Calu3 (cell line): ENCODE data around the gene SPTBN2. TPM values are rescaled to one million over a fixed set of nuclear protein-coding genes. Genes with fewer than 3 reads are reported as not detected.

Experiments used
- BruUV-seq: library from RNA; stranded (reverse); fragments of 400-500 nt; replicated peaks from 2 replicates; lab custom pipeline; 2021; lab: Mats Ljungman, UMichigan
- CTCF ChIA-PET: fragments of 300-600 bp; sonication (Branson Sonifier 250); formaldehyde crosslinking; loops from one replicate; lab custom pipeline; 2022; ENCODE audit warnings: antibody characterized with exemption; lab: Charles Lee
- DNase-seq: peaks from one replicate; pipeline ENCODE4 v3.0.0; 2022
- H3K27ac Mint-ChIP-seq: one replicate; pipeline ENCODE4 v1.8.0; 2022; ENCODE audit warnings: mixed read lengths; ENCODE audit not compliant: unreplicated experiment
- H3K27me3 Mint-ChIP-seq: one replicate; pipeline ENCODE4 v1.8.0; 2022; ENCODE audit warnings: mixed read lengths; ENCODE audit not compliant: unreplicated experiment
- H3K36me3 Mint-ChIP-seq: one replicate; pipeline ENCODE4 v1.8.0; 2022; ENCODE audit warnings: mild to moderate bottlenecking, moderate library complexity, mixed read lengths; ENCODE audit not compliant: insufficient read depth, unreplicated experiment
- H3K4me1 Mint-ChIP-seq: one replicate; pipeline ENCODE4 v1.8.0; 2022; ENCODE audit warnings: mild to moderate bottlenecking, low read depth, mixed read lengths; ENCODE audit not compliant: unreplicated experiment
- H3K4me3 Mint-ChIP-seq: one replicate; pipeline ENCODE4 v1.8.0; 2022; ENCODE audit warnings: mild to moderate bottlenecking, low read depth, moderate library complexity, mixed read lengths; ENCODE audit not compliant: unreplicated experiment
- H3K9me3 Mint-ChIP-seq: one replicate; pipeline ENCODE4 v1.8.0; 2022; ENCODE audit warnings: low read depth, mixed read lengths; ENCODE audit not compliant: unreplicated experiment
- intact Hi-C: fragments of 100-400 bp; cut with micrococcal nuclease; formaldehyde crosslinking; loops from one replicate; pipeline ENCODE4 v1.10.0; 2022; ENCODE audit not compliant: unreplicated experiment
- total RNA-seq: library from RNA; stranded (reverse); gene quantifications from 2 replicates; pipeline ENCODE4 v1.2.3, GENCODE V29; 2022
- TF ChIP-seq, protein P1 (sequence below): fragments of 200-600 bp; IDR thresholded peaks from one replicate; pipeline ENCODE4 v1.8.0; 2022; ENCODE audit warnings: antibody characterized with exemption; ENCODE audit not compliant: unreplicated experiment

SPTBN2 gene
- total RNA-seq, 1 experiment from 2014 or later, result 41.3 TPM

DNA sequence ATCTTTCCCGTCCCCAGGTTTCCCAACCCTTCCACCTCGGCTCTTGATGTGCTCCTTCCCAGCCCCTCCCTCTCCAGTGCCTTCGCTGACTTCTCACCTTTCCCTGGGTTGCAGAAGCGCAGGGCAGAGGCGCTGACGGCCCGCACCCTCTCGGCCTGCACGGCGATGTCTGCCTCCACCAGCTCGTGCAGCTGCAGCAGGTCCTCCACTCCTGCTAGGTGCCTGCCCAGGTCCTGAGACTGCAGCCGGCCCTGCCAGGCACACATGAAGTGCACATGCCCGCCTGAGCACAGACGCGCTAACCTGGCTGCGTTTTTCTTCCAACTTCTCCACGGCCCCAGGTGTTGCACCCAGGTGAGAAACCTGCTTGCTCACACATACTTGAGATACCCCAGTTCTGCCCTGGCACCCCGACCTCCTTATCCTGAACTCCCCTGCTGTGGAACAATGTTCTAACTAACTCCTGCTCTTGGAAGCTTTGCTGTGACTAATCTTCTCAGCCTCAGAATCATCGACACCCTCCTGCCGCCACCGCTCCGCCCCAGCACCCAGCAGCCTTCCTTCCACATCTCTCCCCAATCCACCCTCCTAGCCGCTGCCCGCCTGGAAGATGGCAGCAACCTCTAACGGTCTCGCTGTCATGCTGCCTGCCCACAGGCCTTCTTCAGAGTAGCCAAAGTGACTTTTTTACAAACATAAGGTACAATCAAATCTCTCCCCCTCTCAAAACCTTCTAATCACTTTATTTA, 23.3 kb downstream of the SPTBN2 start:
- DNase-seq, result no peak
- Mint-ChIP-seq H3K27me3 (no peaks in the 10 kb centered on the region), H3K9me3 (no peaks in the 10 kb centered on the region), H3K27ac (no peak overlapping the region), H3K4me3 (no peak overlapping the region), H3K4me1 (no peaks in the 10 kb centered on the region), H3K36me3 (peaks cover 44% of the 10 kb centered on the region)
- BruUV-seq, result no TSS peak
- CTCF ChIA-PET, result no interaction called here
- intact Hi-C loops, result no loop called here
- TF ChIP-seq, protein P1, sequence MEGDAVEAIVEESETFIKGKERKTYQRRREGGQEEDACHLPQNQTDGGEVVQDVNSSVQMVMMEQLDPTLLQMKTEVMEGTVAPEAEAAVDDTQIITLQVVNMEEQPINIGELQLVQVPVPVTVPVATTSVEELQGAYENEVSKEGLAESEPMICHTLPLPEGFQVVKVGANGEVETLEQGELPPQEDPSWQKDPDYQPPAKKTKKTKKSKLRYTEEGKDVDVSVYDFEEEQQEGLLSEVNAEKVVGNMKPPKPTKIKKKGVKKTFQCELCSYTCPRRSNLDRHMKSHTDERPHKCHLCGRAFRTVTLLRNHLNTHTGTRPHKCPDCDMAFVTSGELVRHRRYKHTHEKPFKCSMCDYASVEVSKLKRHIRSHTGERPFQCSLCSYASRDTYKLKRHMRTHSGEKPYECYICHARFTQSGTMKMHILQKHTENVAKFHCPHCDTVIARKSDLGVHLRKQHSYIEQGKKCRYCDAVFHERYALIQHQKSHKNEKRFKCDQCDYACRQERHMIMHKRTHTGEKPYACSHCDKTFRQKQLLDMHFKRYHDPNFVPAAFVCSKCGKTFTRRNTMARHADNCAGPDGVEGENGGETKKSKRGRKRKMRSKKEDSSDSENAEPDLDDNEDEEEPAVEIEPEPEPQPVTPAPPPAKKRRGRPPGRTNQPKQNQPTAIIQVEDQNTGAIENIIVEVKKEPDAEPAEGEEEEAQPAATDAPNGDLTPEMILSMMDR, result no peak

DNA sequence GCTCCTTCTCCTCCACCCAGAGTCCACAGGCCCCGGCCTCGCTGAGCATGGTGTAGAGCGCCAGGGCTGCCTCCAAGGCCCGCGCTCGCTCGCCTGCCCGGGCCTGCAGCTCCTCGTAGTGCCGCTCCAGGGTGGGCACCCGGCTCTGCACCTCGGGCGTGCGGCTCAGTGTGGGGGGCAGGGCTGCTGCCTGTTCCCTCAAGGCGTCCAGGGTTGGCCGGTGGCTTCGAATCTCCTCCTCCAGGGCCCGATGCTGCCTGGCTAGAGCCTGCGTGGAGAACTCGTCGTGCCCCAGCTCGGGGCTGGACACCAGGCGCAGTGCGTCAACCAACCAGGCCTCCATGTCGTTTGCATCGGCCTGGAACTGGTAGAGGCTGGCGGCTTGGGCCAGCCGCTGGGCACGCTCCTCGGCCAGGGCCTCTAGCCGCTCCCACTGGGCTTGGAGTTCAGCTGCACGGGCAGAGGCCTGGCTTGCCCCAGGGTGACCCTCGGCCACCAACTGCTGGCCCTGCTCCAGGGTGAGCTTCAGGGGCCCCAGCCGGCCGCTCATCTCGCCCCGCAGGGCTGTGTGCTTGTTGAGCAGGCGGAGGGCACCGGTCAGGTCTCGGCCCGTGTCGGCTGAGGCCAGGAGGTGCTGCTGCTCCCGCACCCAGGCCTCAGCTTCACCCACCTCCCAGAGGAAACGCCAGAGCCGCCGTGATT, 24.2 kb downstream of the SPTBN2 start:
- H3K9me3 Mint-ChIP-seq, result no peaks in the 10 kb centered on the region
- no peak overlapping the region for H3K4me3 Mint-ChIP-seq
- no peaks in the 10 kb centered on the region for H3K27me3 Mint-ChIP-seq
- peaks cover 39% of the 10 kb centered on the region for H3K36me3 Mint-ChIP-seq
- TF ChIP-seq, protein P1, result no peak
- intact Hi-C loops, result no loop called here
- H3K4me1 Mint-ChIP-seq, result no peaks in the 10 kb centered on the region
- DNase-seq, result no peak
- no peak overlapping the region for H3K27ac Mint-ChIP-seq
- CTCF ChIA-PET, result no interaction called here
- BruUV-seq, result no TSS peak

DNA sequence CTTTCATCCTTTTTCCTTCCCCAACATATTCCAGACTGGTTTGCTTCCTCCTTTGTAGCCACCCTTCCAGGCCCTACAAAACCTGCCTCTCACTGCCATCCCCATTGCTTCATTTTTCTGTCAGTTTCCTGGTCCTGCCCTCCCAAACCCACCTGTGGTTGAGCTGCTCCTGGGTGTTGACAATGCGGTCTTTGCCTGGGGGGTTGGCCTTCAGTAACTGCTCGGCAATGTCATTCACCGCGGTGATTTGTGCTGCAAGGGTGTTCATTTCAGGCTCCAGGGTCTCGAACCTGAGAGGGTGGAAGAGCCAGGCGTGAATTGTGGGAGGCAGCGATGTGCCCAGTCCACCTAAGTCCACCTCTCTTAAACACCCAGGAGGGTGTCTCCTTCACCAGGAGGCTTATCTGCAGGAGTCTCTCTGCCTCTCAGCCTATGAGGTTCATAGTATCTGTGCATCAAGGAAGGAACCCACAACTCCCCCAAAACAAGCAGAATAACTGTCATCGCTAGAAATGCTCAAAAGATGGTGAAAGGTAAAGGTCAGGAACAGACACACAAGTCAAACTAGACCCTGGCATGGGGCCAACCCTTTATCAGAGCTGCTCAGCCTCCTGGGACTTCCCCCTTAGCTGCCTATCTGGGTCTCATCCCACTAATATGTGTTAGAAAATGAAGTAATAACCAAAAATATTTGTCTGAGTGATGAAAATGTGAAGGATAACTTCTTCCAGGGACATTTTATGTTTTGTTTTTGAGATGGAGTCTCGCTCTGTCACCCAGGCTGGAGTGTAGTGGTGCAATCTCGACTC, 27.4 kb downstream of the SPTBN2 start:
- Mint-ChIP-seq H3K27ac (no peak overlapping the region), H3K4me1 (no peaks in the 10 kb centered on the region), H3K36me3 (peaks cover 32% of the 10 kb centered on the region), H3K27me3 (no peaks in the 10 kb centered on the region), H3K9me3 (no peaks in the 10 kb centered on the region), H3K4me3 (no peak overlapping the region)
- CTCF ChIA-PET, result interaction anchor here (0.6 kb wide), 1 partner anchor 24 kb away, joined by 3 read pairs; no protein-coding TSS in a partner anchor
- intact Hi-C loops, result no loop called here
- no peak for DNase-seq
- BruUV-seq, result no TSS peak
- TF ChIP-seq, protein P1, result no peak

DNA sequence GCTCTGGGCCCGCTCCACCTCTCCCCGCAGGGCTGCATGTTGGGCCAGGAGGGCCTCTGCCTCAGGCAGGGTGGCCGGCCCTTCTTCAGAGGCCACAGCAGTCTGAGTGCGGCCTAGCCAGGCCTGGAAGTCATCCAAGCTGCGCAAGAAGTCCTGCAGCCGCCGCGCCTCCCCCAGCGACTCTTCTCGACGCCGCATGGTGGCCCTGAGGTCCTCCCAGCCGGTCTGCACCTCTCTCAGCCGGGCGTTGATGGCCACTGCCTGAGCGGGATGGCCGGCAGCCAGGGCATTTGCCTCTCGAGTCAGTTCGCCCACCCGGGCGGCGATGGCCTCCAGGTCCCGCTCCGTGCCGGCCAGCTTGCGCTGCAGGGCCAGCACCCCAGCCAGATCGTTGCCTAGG, 28.3 kb downstream of the SPTBN2 start:
- no TSS peak for BruUV-seq
- H3K4me1 Mint-ChIP-seq, result no peaks in the 10 kb centered on the region
- no peak overlapping the region for H3K27ac Mint-ChIP-seq
- H3K36me3 Mint-ChIP-seq, result peaks cover 41% of the 10 kb centered on the region
- intact Hi-C loops, result no loop called here
- CTCF ChIA-PET, result no interaction called here
- DNase-seq, result no peak
- H3K4me3 Mint-ChIP-seq, result no peak overlapping the region
- no peaks in the 10 kb centered on the region for H3K9me3 Mint-ChIP-seq
- H3K27me3 Mint-ChIP-seq, result no peaks in the 10 kb centered on the region
- TF ChIP-seq, protein P1, result no peak
